HL-60 (cell line): ENCODE results near the gene CLEC9A.

Experiments
- DNase-seq, 2 experiments: peaks; one replicate each; pipeline ENCODE4 v3.0.0-alpha.2; 2010 to 2020; ENCODE audit warnings: low read depth in 1 of 2, low spot score in 1 of 2
- H3K27ac ChIP-seq: fragments of 250-450 bp; sonication (Bioruptor Pico); replicated peaks from 2 replicates; pipeline ENCODE4 v1.5.1; 2020; ENCODE audit warnings: mild to moderate bottlenecking, moderate library complexity
- H3K27me3 ChIP-seq: fragments of 250-450 bp; sonication (Bioruptor Pico); 2 replicates; pipeline ENCODE4 v1.5.1; 2021; ENCODE audit warnings: mild to moderate bottlenecking, moderate library complexity; ENCODE audit not compliant: insufficient read depth, poor library complexity, severe bottlenecking
- H3K4me3 ChIP-seq: replicated peaks from 2 replicates; pipeline ENCODE4 v1.5.1; 2011; ENCODE audit warnings: mild to moderate bottlenecking, control low read depth, low read length; ENCODE audit not compliant: insufficient read depth
- CTCF ChIP-seq: IDR thresholded peaks from one replicate; pipeline ENCODE4 v1.5.1; 2011; ENCODE audit warnings: low read length, control low read depth, inconsistent platforms; ENCODE audit not compliant: insufficient read depth
- GABPA ChIP-seq: IDR thresholded peaks from 2 replicates; pipeline ENCODE4 v1.6.1; 2012; ENCODE audit warnings: low read depth
- POLR2AphosphoS5 ChIP-seq: IDR thresholded peaks from 2 replicates; pipeline ENCODE4 v1.6.1; 2012; ENCODE audit warnings: low read depth
- REST ChIP-seq: IDR thresholded peaks from 2 replicates; pipeline ENCODE4 v1.6.1; 2012; ENCODE audit warnings: low read depth; ENCODE audit not compliant: insufficient replicate concordance
- SPI1 ChIP-seq: IDR thresholded peaks from 2 replicates; pipeline ENCODE4 v1.6.1; 2012; ENCODE audit warnings: low read depth, mild to moderate bottlenecking, borderline replicate concordance

Gene CLEC9A

GRCh38 chr12:10016881-10017280, 13.6 kb upstream of the CLEC9A start:
- no peaks in the 10 kb centered on the region for H3K27me3 ChIP-seq
- peak overlapping the region; percentile 16 for H3K27ac ChIP-seq
- no peak overlapping the region for H3K4me3 ChIP-seq
- TF ChIP-seq CTCF (no peak), POLR2AphosphoS5 (no peak), GABPA (no peak), REST (no peak), SPI1 (no peak)
- DNase-seq, result no peak

- Histone ChIP-seq H3K27me3 (no peaks in the 10 kb centered on the region), H3K4me3 (no peak overlapping the region), H3K27ac (no peak overlapping the region)
- no peak for DNase-seq
- TF ChIP-seq REST (no peak), POLR2AphosphoS5 (no peak), SPI1 (no peak), CTCF (no peak), GABPA (no peak)
Observed at GRCh38 chr12:10018386-10018785, 12.1 kb upstream of the CLEC9A start.

- no peak for TF ChIP-seq POLR2AphosphoS5
- no peak for TF ChIP-seq REST
- no peak for TF ChIP-seq GABPA
- TF ChIP-seq CTCF, result no peak
- TF ChIP-seq SPI1, result no peak
- no peaks in the 10 kb centered on the region for H3K27me3 ChIP-seq
- DNase-seq, result no peak
- no peak overlapping the region for H3K27ac ChIP-seq
- H3K4me3 ChIP-seq, result no peak overlapping the region
Observed at GRCh38 chr12:10021342-10021741, 9.1 kb upstream of the CLEC9A start.
